AG04449 (cell line): Measurements from ENCODE around the gene PRSS50.

ENCODE experiments used
- CTCF ChIA-PET: fragments of 350-600 bp; formaldehyde crosslinking; extraction: SDS; loops from one replicate; lab custom pipeline; 2021; ENCODE audit warnings: antibody characterized with exemption; lab: Yijun Ruan, JAX
- POLR2A ChIA-PET: fragments of 400-600, 350-600 bp; formaldehyde crosslinking; extraction: SDS; loops from one replicate; lab custom pipeline; 2020; ENCODE audit warnings: antibody characterized with exemption, inconsistent platforms; lab: Yijun Ruan, JAX
- DNase-seq: peaks from one replicate; pipeline ENCODE4 v3.0.0-alpha.2; 2010; ENCODE audit warnings: low read depth, low spot score
- H3K4me3 ChIP-seq: 2 replicates; pipeline ENCODE4 v1.5.1; 2011; ENCODE audit warnings: low read depth, mild to moderate bottlenecking, control low read depth, low read length
- TF ChIP-seq, protein P1 (sequence below): IDR thresholded peaks from one replicate; pipeline ENCODE4 v1.5.1; 2011; ENCODE audit warnings: mild to moderate bottlenecking, moderate library complexity, low read length, control low read depth, inconsistent platforms; ENCODE audit not compliant: insufficient read depth; ENCODE audit errors: missing control alignments

PRSS50 gene

DNA sequence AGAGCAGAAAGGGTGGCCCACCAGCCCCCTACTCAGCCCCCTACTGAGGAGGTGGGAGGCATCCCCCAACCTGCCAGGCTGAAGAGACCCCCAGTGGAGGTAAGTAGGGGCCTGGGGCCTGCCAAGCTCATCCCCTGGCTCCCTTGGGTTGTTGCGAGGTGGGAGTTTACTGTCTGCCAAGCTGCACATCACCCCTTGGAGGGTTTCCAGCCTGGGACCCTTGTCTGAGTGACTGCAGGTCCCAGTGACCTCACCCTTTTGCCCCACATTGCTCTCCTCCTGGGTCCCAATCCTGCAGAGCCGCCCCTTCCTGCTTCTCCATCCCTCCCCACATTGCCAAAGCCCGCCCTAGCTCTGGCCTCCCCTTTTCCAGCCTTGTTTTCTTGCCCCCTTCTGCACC, 23.1 kb downstream of the PRSS50 start:
- no peak overlapping the region for H3K4me3 ChIP-seq
- DNase-seq, result no peak
- TF ChIP-seq, protein P1, sequence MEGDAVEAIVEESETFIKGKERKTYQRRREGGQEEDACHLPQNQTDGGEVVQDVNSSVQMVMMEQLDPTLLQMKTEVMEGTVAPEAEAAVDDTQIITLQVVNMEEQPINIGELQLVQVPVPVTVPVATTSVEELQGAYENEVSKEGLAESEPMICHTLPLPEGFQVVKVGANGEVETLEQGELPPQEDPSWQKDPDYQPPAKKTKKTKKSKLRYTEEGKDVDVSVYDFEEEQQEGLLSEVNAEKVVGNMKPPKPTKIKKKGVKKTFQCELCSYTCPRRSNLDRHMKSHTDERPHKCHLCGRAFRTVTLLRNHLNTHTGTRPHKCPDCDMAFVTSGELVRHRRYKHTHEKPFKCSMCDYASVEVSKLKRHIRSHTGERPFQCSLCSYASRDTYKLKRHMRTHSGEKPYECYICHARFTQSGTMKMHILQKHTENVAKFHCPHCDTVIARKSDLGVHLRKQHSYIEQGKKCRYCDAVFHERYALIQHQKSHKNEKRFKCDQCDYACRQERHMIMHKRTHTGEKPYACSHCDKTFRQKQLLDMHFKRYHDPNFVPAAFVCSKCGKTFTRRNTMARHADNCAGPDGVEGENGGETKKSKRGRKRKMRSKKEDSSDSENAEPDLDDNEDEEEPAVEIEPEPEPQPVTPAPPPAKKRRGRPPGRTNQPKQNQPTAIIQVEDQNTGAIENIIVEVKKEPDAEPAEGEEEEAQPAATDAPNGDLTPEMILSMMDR, result no peak
- ChIA-PET POLR2A (no interaction called here), CTCF (no interaction called here)

DNA sequence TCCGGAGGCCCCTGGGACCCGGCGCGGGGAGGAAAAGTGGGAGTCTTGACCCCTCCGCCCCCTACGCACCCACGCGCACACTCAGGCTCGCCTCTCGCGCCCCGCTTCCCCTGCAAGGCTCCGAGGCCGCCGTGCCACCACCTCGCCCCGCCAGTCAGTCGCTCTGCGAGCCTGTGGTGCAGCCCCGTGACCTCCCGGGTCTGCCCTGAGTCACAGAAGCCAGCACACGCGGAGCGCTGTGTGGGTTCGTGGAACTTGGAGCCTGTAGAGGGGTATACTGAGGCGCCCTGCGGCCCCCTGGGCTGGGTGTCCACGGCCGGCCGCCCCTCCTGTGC, 23.8 kb downstream of the PRSS50 start:
- TF ChIP-seq, protein P1, result no peak
- ChIA-PET POLR2A (interaction anchor here (1.4 kb wide), 1 partner anchor 205 kb away, joined by 3 read pairs; no protein-coding TSS in a partner anchor), CTCF (interaction anchor here (1.3 to 1.6 kb wide), 2 partner anchors 181 to 205 kb away, joined by 3 to 6 read pairs; no protein-coding TSS in a partner anchor)
- DNase-seq, result no peak
- H3K4me3 ChIP-seq, result peak overlapping the region; percentile 67

DNA sequence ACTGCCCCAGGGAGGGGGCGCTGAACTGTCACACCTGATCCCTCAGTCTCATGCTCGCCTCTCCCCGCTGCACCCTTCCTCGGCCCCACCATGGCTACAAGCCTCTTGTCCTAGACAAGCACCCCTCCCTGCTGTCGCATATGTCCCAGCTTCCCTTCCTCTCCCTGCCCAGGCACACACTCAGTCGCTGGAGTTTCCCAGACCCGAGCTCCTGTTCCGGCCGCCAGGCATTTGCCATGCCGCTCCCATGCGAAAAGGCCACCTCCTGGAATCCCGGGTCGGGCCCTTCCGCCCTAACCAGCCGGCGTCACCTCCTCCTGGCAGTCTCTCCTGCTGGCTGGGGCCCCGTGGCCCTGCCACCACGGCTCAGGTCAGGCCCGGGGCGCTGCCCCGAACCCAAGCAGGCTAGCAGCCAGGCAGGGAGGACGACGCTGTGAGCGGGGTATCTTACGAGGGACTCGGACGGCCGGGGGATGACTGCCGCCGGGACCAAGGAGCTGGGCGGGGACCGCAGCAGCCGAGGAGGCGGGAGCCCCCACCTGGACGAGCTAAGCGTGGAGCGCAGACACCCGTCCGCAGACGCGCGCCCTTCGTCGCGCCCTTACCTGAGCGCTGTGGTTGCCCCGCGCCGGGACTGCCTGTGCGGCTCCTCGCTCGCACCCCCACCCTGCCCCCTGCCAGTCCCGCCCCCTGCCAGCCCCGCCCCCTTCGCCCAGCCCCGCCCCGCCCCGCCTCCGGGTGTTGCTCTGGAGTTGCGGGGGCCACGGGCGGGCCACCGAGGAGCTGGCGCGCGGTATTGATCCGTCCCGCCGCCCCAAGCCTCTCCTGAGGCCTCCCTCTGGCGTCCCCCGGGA, 24.4 kb downstream of the PRSS50 start, which contains the start of gene ALS2CL:
Gene ALS2CL, minus strand, starts transcription at position 642 of the 854 bp plus-strand sequence. CDS start 4,239 bp downstream, outside the sequence.
- ChIA-PET POLR2A (interaction anchor here (1.4 kb wide), 1 partner anchor 205 kb away, joined by 3 read pairs; no protein-coding TSS in a partner anchor), CTCF (interaction anchor here (0.8 to 1.6 kb wide), 5 partner anchors 9 to 204 kb away, joined by 3 to 6 read pairs (median 3); no protein-coding TSS in a partner anchor)
- DNase-seq, result no peak
- peak within 1 kb of the TSS; percentile 67 for H3K4me3 ChIP-seq
- TF ChIP-seq, protein P1, result no peak

DNA sequence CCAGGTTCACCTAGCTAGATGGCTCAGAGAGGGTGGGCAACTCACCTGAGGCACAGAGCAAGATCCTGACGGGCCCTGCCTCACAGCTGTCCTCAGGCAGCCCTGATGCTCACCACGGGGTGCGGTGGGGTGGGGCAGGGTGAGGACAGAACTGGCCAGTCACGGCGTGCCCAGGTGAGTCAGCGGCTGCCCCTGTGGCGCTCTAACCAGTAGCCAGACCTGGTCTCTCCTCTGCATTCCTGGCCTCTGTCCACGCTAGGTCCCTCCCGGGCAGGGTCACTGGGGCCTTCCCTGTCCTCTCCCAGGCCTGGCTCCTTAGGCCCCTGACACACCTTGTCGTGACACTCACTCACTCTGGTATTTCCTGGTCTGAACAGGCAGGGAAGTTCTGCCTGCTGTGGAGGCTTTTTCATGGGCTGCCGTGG, 25.1 kb downstream of the PRSS50 start:
- no peak for DNase-seq
- TF ChIP-seq, protein P1, result no peak
- CTCF ChIA-PET, result interaction anchor here (0.8 to 2.2 kb wide), 7 partner anchors 9 to 204 kb away, joined by 3 to 10 read pairs (median 3); no protein-coding TSS in a partner anchor

DNA sequence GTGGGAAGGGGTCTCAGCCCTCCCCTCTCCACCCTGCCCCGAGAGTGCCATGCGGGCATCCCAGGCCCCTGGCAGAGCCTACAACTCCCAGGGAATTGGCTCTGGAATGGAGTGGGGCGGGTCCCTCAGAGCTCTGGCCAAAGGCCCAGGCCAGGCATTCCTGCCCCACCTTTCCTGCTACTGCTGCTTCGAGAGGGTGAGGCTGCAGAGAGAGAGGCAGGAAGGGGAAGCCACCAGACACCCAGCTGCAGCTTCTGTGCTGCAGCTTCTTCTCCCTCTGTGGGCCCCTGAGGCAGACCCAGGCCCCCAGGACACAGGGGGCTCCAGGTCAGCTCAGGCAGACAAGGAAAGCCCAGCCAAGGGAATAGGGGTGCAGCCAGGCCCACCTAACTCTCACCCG, 26.9 kb downstream of the PRSS50 start:
- DNase-seq, result no peak
- TF ChIP-seq, protein P1, result no peak
- ChIA-PET CTCF (interaction anchor here (2.2 kb wide), 1 partner anchor 201 kb away, joined by 10 read pairs; no protein-coding TSS in a partner anchor), POLR2A (no interaction called here)
- H3K4me3 ChIP-seq, result no peak overlapping the region

More for the DNA sequence above, 25.1 kb downstream of the PRSS50 start:
- peak overlapping the region; percentile 67 for H3K4me3 ChIP-seq
- POLR2A ChIA-PET, result interaction anchor here (1.4 kb wide), 1 partner anchor 204 kb away, joined by 3 read pairs; no protein-coding TSS in a partner anchor

DNA sequence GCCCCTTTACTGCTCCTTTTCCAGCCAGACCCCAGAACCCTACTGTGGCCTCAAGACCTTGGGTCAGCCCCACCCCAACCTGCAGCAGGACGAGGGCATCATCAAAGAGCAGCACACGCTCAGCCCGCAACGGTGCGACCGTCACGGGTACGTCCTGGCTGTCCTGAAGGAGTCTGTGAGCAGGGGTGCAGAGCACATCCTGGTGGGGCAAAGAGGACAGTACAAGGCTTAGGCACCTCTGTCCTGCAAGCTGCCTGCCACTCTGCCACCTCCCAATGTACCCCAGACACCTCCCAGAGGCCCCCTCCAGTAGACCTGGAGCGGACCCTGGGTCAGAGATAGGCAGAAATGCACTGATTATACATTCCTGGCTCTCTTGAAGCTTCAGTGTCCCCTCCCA, 32.2 kb downstream of the PRSS50 start:
- H3K4me3 ChIP-seq, result no peak overlapping the region
- ChIA-PET CTCF (interaction anchor here (1.7 to 1.8 kb wide), 3 partner anchors 11 to 197 kb away, joined by 5 to 7 read pairs (median 6); no protein-coding TSS in a partner anchor), POLR2A (no interaction called here)
- DNase-seq, result no peak
- TF ChIP-seq, protein P1, result no peak
